PC-9 (cell line): ENCODE data around the gene UVSSA. TPM values are rescaled to one million over a fixed set of nuclear protein-coding genes. Genes with fewer than 3 reads are reported as not detected.
"Not testable (repeated sequence)": the region's sequence is repeated elsewhere in the genome, so short reads cannot be mapped to it uniquely, and the experiment has no call there.

Experiments
- BruUV-seq: library from RNA; stranded (reverse); fragments of 400-500 nt; replicated peaks from 2 replicates; lab custom pipeline; 2021; lab: Mats Ljungman, UMichigan
- CTCF ChIA-PET: fragments of 300-600 bp; sonication (Branson Sonifier 250); formaldehyde crosslinking; loops from one replicate; lab custom pipeline; 2022; ENCODE audit warnings: antibody characterized with exemption; lab: Charles Lee
- POLR2A ChIA-PET: fragments of 300-600 bp; sonication (Branson Sonifier 250); formaldehyde crosslinking; loops from one replicate; lab custom pipeline; 2022; ENCODE audit warnings: antibody characterized with exemption; ENCODE audit not compliant: unreplicated experiment; lab: Charles Lee
- DNase-seq, 2 experiments: peaks; one replicate each; pipeline versions ENCODE4 v3.0.0 to v3.0.0-alpha.2; 2015 to 2022; ENCODE audit warnings: mixed read lengths in 1 of 2
- H2AFZ ChIP-seq: fragments of 200-600 bp; sonication (generic); 2 replicates; pipeline ENCODE4 v1.8.1; 2017; ENCODE audit warnings: antibody characterized with exemption
- H3F3A ChIP-seq: fragments of 200-600 bp; sonication (generic); 2 replicates; pipeline ENCODE4 v1.8.1; 2017; ENCODE audit warnings: antibody characterized with exemption, mild to moderate bottlenecking, low read depth; ENCODE audit not compliant: insufficient read depth
- H3K27ac ChIP-seq: fragments of 200-600 bp; sonication (generic); 2 replicates; pipeline ENCODE4 v1.6.1; 2016; ENCODE audit warnings: mixed run types
- H3K27me3 ChIP-seq: fragments of 200-600 bp; sonication (generic); 2 replicates; pipeline ENCODE4 v1.6.1; 2016; ENCODE audit warnings: low read depth, mixed run types; ENCODE audit not compliant: insufficient read depth
- H3K36me3 ChIP-seq: fragments of 200-600 bp; sonication (generic); 2 replicates; pipeline ENCODE4 v1.6.1; 2016; ENCODE audit warnings: low read depth, mixed run types
- H3K4me1 ChIP-seq: fragments of 200-600 bp; sonication (generic); replicated peaks from 2 replicates; pipeline ENCODE4 v1.6.1; 2016; ENCODE audit warnings: mixed run types; ENCODE audit not compliant: insufficient read depth
- H3K4me2 ChIP-seq: fragments of 200-600 bp; sonication (generic); 2 replicates; pipeline ENCODE4 v1.6.1; 2017; ENCODE audit warnings: mixed run types
- H3K4me3 ChIP-seq: fragments of 200-600 bp; sonication (generic); 2 replicates; pipeline ENCODE4 v1.6.1; 2016; ENCODE audit warnings: mixed run types
- H3K79me2 ChIP-seq: fragments of 200-600 bp; sonication (generic); 2 replicates; pipeline ENCODE4 v1.6.1; 2017; ENCODE audit warnings: low read depth, mixed run types
- H3K9me2 ChIP-seq: fragments of 200-600 bp; sonication (generic); 2 replicates; pipeline ENCODE4 v1.8.1; 2017; ENCODE audit warnings: mild to moderate bottlenecking; ENCODE audit not compliant: insufficient read depth
- H3K9me3 ChIP-seq: fragments of 200-600 bp; sonication (generic); 2 replicates; pipeline ENCODE4 v1.8.1; 2016; ENCODE audit warnings: low read depth; ENCODE audit not compliant: insufficient read depth
- H4K20me1 ChIP-seq: fragments of 200-600 bp; sonication (generic); 2 replicates; pipeline ENCODE4 v1.8.1; 2017; ENCODE audit not compliant: insufficient read depth
- EZH2 ChIP-seq: fragments of 200-600 bp; sonication (generic); IDR thresholded peaks from 2 replicates; pipeline ENCODE4 v1.8.0; 2017; ENCODE audit warnings: antibody characterized with exemption, low read depth
- intact Hi-C: fragments of 100-400 bp; cut with micrococcal nuclease; formaldehyde crosslinking; loops from one replicate; pipeline ENCODE4 v1.10.0; 2022; ENCODE audit not compliant: unreplicated experiment
- total RNA-seq: library from RNA; stranded (reverse); gene quantifications from 2 replicates; pipeline ENCODE4 v1.2.3, GENCODE V29; 2021
- TF ChIP-seq, protein P1 (sequence below): fragments of 200-600 bp; sonication (generic); conservative IDR thresholded peaks from 2 replicates; pipeline ENCODE4 v1.6.1; 2017; ENCODE audit warnings: mixed run types, antibody characterized with exemption, mild to moderate bottlenecking, moderate library complexity

UVSSA gene
- total RNA-seq, 1 experiment from 2014 or later, result 24.3 TPM

DNA sequence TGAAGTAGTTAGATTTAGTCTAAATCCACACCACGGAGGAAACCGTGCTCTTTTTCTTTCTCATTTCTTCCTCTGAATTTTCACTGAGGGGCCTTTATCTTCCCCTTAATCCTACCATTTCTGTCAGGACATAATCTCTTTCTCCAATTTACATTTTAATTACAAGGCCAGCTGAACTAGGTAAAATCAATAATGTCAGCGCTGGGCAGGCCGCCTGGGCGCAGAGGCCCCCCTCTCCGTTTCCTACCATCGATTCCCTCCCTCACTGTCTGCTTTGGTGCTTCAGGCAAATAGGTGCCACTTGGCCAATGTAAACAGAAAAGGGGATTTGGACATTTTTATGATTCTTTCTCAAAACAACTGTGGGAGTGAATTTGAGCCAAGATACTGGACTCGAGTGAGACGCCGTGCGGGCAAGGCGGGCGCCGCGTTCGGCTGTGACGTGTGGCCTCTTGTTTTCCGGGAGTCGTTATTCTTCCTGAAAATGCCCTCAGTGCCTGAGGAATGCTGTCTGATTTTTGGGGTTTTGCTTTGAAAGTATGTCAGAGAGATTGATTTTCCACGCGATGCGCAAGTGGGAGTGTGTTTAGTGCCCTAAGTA is 22.6 kb downstream of the UVSSA start:
- H3K4me3 ChIP-seq, result no peak overlapping the region
- no peaks in the 10 kb centered on the region for H3K9me3 ChIP-seq
- H3K27ac ChIP-seq, result no peak overlapping the region
- H3K36me3 ChIP-seq, result no peaks in the 10 kb centered on the region
- H3K27me3 ChIP-seq, result no peaks in the 10 kb centered on the region
- no peaks in the 10 kb centered on the region for H4K20me1 ChIP-seq
- no peak overlapping the region for H3K4me2 ChIP-seq
- CTCF ChIA-PET, result no interaction called here
- H3K4me1 ChIP-seq, result no peaks in the 10 kb centered on the region
- H3K79me2 ChIP-seq, result no peaks in the 10 kb centered on the region
- H2AFZ ChIP-seq, result no peak overlapping the region
- no peaks in the 10 kb centered on the region for H3K9me2 ChIP-seq
- BruUV-seq, result no TSS peak
- no peak for DNase-seq
- POLR2A ChIA-PET, result no interaction called here
- TF ChIP-seq, protein P1, sequence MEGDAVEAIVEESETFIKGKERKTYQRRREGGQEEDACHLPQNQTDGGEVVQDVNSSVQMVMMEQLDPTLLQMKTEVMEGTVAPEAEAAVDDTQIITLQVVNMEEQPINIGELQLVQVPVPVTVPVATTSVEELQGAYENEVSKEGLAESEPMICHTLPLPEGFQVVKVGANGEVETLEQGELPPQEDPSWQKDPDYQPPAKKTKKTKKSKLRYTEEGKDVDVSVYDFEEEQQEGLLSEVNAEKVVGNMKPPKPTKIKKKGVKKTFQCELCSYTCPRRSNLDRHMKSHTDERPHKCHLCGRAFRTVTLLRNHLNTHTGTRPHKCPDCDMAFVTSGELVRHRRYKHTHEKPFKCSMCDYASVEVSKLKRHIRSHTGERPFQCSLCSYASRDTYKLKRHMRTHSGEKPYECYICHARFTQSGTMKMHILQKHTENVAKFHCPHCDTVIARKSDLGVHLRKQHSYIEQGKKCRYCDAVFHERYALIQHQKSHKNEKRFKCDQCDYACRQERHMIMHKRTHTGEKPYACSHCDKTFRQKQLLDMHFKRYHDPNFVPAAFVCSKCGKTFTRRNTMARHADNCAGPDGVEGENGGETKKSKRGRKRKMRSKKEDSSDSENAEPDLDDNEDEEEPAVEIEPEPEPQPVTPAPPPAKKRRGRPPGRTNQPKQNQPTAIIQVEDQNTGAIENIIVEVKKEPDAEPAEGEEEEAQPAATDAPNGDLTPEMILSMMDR, result no peak
- no peak for TF ChIP-seq EZH2
- no peaks in the 10 kb centered on the region for H3F3A ChIP-seq
- intact Hi-C loops, result no loop called here

- DNase-seq, result no peak
- H3K4me2 ChIP-seq, result no peak overlapping the region
- H2AFZ ChIP-seq, result no peak overlapping the region
- H3K27ac ChIP-seq, result no peak overlapping the region
- H3K36me3 ChIP-seq, result no peaks in the 10 kb centered on the region
- no peaks in the 10 kb centered on the region for H3F3A ChIP-seq
- intact Hi-C loops, result no loop called here
- POLR2A ChIA-PET, result no interaction called here
- no peaks in the 10 kb centered on the region for H3K27me3 ChIP-seq
- H3K4me1 ChIP-seq, result no peaks in the 10 kb centered on the region
- no peak overlapping the region for H3K4me3 ChIP-seq
- no peak for TF ChIP-seq EZH2
- TF ChIP-seq, protein P1, result no peak
- BruUV-seq, result no TSS peak
- H3K9me3 ChIP-seq, result no peaks in the 10 kb centered on the region
- H3K9me2 ChIP-seq, result no peaks in the 10 kb centered on the region
- H3K79me2 ChIP-seq, result no peaks in the 10 kb centered on the region
- H4K20me1 ChIP-seq, result no peaks in the 10 kb centered on the region
- CTCF ChIA-PET, result no interaction called here
These were observed 23.5 kb downstream of the UVSSA start for GRCh38 chr4:1370321-1371124.

- H3K36me3 ChIP-seq, result no peaks in the 10 kb centered on the region
- no peak overlapping the region for H2AFZ ChIP-seq
- no peaks in the 10 kb centered on the region for H3K79me2 ChIP-seq
- no peak overlapping the region for H3K4me2 ChIP-seq
- TF ChIP-seq EZH2, result no peak
- TF ChIP-seq, protein P1, result no peak
- no peaks in the 10 kb centered on the region for H3K9me2 ChIP-seq
- no peaks in the 10 kb centered on the region for H3F3A ChIP-seq
- H3K27ac ChIP-seq, result no peak overlapping the region
- intact Hi-C loops, result no loop called here
- no peaks in the 10 kb centered on the region for H3K4me1 ChIP-seq
- BruUV-seq, result no TSS peak
- no peak overlapping the region for H3K4me3 ChIP-seq
- H3K27me3 ChIP-seq, result no peaks in the 10 kb centered on the region
- no peaks in the 10 kb centered on the region for H4K20me1 ChIP-seq
- no peaks in the 10 kb centered on the region for H3K9me3 ChIP-seq
- ChIA-PET CTCF (no interaction called here), POLR2A (no interaction called here)
- DNase-seq, result no peak
These were observed 24.5 kb downstream of the UVSSA start for GRCh38 chr4:1371176-1372165.

GRCh38 chr4:1372576-1372975 is 25.6 kb downstream of the UVSSA start:
- H3K4me2 ChIP-seq, H3K4me3 ChIP-seq, CTCF ChIA-PET, H3K9me3 ChIP-seq, H3K79me2 ChIP-seq, H3K4me1 ChIP-seq, H2AFZ ChIP-seq, H3K27me3 ChIP-seq, H3K27ac ChIP-seq, intact Hi-C loops, H3K36me3 ChIP-seq, POLR2A ChIA-PET, DNase-seq, H4K20me1 ChIP-seq, BruUV-seq, H3F3A ChIP-seq, H3K9me2 ChIP-seq: not testable (repeated sequence)
